HCT116 (cell line): ENCODE measurements around the gene WNT7B. TPM values are rescaled to one million over a fixed set of nuclear protein-coding genes. Genes with fewer than 3 reads are reported as not detected.

Source experiments
- ATAC-seq: fragments of 200-7000 bp; cut with Tn5 transposase; 2 replicates; pipeline ENCODE4 v1.9.1; 2020; ENCODE audit warnings: mild to moderate bottlenecking, moderate library complexity
- BruUV-seq: library from RNA; stranded (reverse); fragments of 400-500 nt; replicated peaks from 2 replicates; lab custom pipeline; 2021; lab: Mats Ljungman, UMichigan
- CTCF ChIA-PET: fragments of 300-600 bp; sonication (Branson Sonifier 250); formaldehyde crosslinking; loops from one replicate; lab custom pipeline; 2021; ENCODE audit warnings: antibody characterized with exemption; lab: Charles Lee
- POLR2A ChIA-PET: fragments of 300-600, 350-600 bp; sonication (Branson Sonifier 250); formaldehyde crosslinking; loops from one replicate; lab custom pipeline; 2021; ENCODE audit warnings: antibody characterized with exemption; lab: Charles Lee
- RAD21 ChIA-PET, 2 experiments: fragments of 300-600 bp; sonication (Branson Sonifier 250); formaldehyde crosslinking; loops; one replicate each; lab custom pipeline; 2023; ENCODE audit warnings: low total read pairs in 2 of 2; ENCODE audit not compliant: uncharacterized antibody in 2 of 2, unreplicated experiment in 2 of 2, low non-redundant PET in 1 of 2; lab: Charles Lee
- DNase-seq: peaks from one replicate; pipeline ENCODE4 v3.0.0-alpha.2; 2010; ENCODE audit warnings: low read depth, low spot score
- H2AFZ ChIP-seq: fragments of 200-600 bp; shearing (Covaris generic), sonication (generic); 2 replicates; pipeline ENCODE4 v1.6.1; 2017; ENCODE audit warnings: low read depth, mixed run types, mixed read lengths, antibody characterized with exemption, low read length; ENCODE audit not compliant: poor library complexity, severe bottlenecking
- H3K27ac ChIP-seq: 2 replicates; pipeline ENCODE4 v1.5.1; 2012; ENCODE audit warnings: low read depth, low read length
- H3K27me3 ChIP-seq: fragments of 200-600 bp; sonication (generic); 2 replicates; pipeline ENCODE4 v1.6.1; 2016; ENCODE audit warnings: mixed run types, low read length, mixed read lengths; ENCODE audit not compliant: insufficient read depth
- H3K36me3 ChIP-seq, 2 experiments: fragments of 200-500 bp in 1 of 2; fragments of 200-600 bp in 1 of 2; sonication (Bioruptor generic) in 1 of 2; sonication (generic) in 1 of 2; 2 replicates each; pipeline versions ENCODE4 v1.5.1 to v1.6.1; 2014 to 2016; ENCODE audit warnings: low read length in 2 of 2, inconsistent platforms in 1 of 2, mixed read lengths in 1 of 2, mixed run types in 1 of 2; ENCODE audit not compliant: insufficient read depth in 2 of 2, control insufficient read depth in 1 of 2
- H3K4me1 ChIP-seq, 2 experiments: fragments of 200-600 bp in 1 of 2; sonication (generic) in 1 of 2; 2 replicates each; pipeline versions ENCODE4 v1.5.1 to v1.6.1; 2012 to 2017; ENCODE audit warnings: low read length in 2 of 2, inconsistent platforms in 1 of 2, mild to moderate bottlenecking in 1 of 2, mixed read lengths in 1 of 2, mixed run types in 1 of 2, moderate library complexity in 1 of 2; ENCODE audit not compliant: insufficient read depth in 2 of 2, control insufficient read depth in 1 of 2
- H3K4me2 ChIP-seq: fragments of 200-600 bp; sonication (generic); 2 replicates; pipeline ENCODE4 v1.6.1; 2017; ENCODE audit warnings: mixed run types, low read length, mixed read lengths
- H3K4me3 ChIP-seq, 2 experiments: fragments of 200-600 bp in 1 of 2; sonication (generic) in 1 of 2; replicated peaks in 1 of 2; 2 replicates each; pipeline ENCODE4 v1.5.1; 2011 to 2016; ENCODE audit warnings: low read length in 2 of 2, control low read depth in 1 of 2, low read depth in 1 of 2, mild to moderate bottlenecking in 1 of 2, mixed read lengths in 1 of 2, mixed run types in 1 of 2
- H3K79me2 ChIP-seq: fragments of 200-600 bp; sonication (generic); 2 replicates; pipeline ENCODE4 v1.6.1; 2017; ENCODE audit warnings: mild to moderate bottlenecking, mixed run types, low read length, moderate library complexity, mixed read lengths; ENCODE audit not compliant: insufficient read depth
- H3K9ac ChIP-seq: fragments of 200-600 bp; sonication (generic); 2 replicates; pipeline ENCODE4 v1.6.1; 2016; ENCODE audit warnings: low read length, mixed read lengths
- H3K9me2 ChIP-seq: fragments of 200-600 bp; sonication (generic), shearing (Covaris generic); 2 replicates; pipeline ENCODE4 v1.6.1; 2017; ENCODE audit warnings: mixed run types, mild to moderate bottlenecking, moderate library complexity; ENCODE audit not compliant: insufficient read depth
- H3K9me3 ChIP-seq, 2 experiments: fragments of 200-500 bp in 1 of 2; fragments of 200-600 bp in 1 of 2; sonication (Bioruptor generic) in 1 of 2; sonication (generic) in 1 of 2; 2 replicates each; pipeline ENCODE4 v1.6.1; 2014 to 2017; ENCODE audit warnings: low read length in 2 of 2, mixed read lengths in 2 of 2, inconsistent platforms in 1 of 2, low read depth in 1 of 2, mild to moderate bottlenecking in 1 of 2, mixed run types in 1 of 2, moderate library complexity in 1 of 2; ENCODE audit not compliant: control insufficient read depth in 1 of 2, insufficient read depth in 1 of 2
- H4K20me1 ChIP-seq: fragments of 200-600 bp; sonication (generic), shearing (Covaris generic); 2 replicates; pipeline ENCODE4 v1.6.1; 2017; ENCODE audit warnings: mixed run types, mild to moderate bottlenecking, moderate library complexity; ENCODE audit not compliant: insufficient read depth
- ATF3 ChIP-seq: IDR thresholded peaks from 2 replicates; pipeline ENCODE4 v1.6.1; 2012
- CEBPB ChIP-seq: IDR thresholded peaks from 2 replicates; pipeline ENCODE4 v1.6.1; 2012; ENCODE audit warnings: low read depth
- CTCF ChIP-seq, 3 experiments: fragments of 200-600 bp in 1 of 3; sonication (generic) in 1 of 3; IDR thresholded peaks in 2 of 3; conservative IDR thresholded peaks in 1 of 3; 2 replicates each; pipeline ENCODE4 v1.5.1; 2012 to 2017; ENCODE audit warnings: low read depth in 2 of 3, low read length in 2 of 3, antibody characterized with exemption in 1 of 3, borderline replicate concordance in 1 of 3, control low read depth in 1 of 3, mild to moderate bottlenecking in 1 of 3, mixed read lengths in 1 of 3, mixed run types in 1 of 3, moderate library complexity in 1 of 3; ENCODE audit not compliant: insufficient read depth in 1 of 3
- ELF1 ChIP-seq: IDR thresholded peaks from 2 replicates; pipeline ENCODE4 v1.6.1; 2012; ENCODE audit warnings: low read depth, borderline replicate concordance
- EZH2phosphoT487 ChIP-seq: fragments of 200-600 bp; IDR thresholded peaks from 2 replicates; pipeline ENCODE4 v1.6.1; 2018; ENCODE audit warnings: antibody characterized with exemption, borderline replicate concordance
- POLR2A ChIP-seq: IDR thresholded peaks from 2 replicates; pipeline ENCODE4 v1.7.0; 2011; ENCODE audit warnings: borderline replicate concordance; ENCODE audit not compliant: insufficient read depth, insufficient read length; ENCODE audit errors: extremely low read depth
- POLR2AphosphoS5 ChIP-seq: IDR thresholded peaks from 2 replicates; pipeline ENCODE4 v1.6.1; 2011; ENCODE audit warnings: mild to moderate bottlenecking, low read depth, low read length, moderate library complexity
- SIN3A ChIP-seq: IDR thresholded peaks from 2 replicates; pipeline ENCODE4 v1.6.1; 2012; ENCODE audit warnings: low read depth
- intact Hi-C: fragments of 100-400 bp; cut with micrococcal nuclease; formaldehyde crosslinking; loops from 2 replicates; pipeline ENCODE4 v1.10.0; 2022
- total RNA-seq: library from RNA; stranded (reverse); gene quantifications from one replicate; pipeline ENCODE4 v1.2.1, GENCODE V29; 2021; ENCODE audit not compliant: unreplicated experiment

Gene WNT7B
- total RNA-seq, 1 experiment from 2014 or later, result 10.5 TPM

GRCh38 chr22:45968003-45968650 lies 8.8 kb downstream of the WNT7B start:
- H3K4me1 ChIP-seq, result peaks cover 18 to 33% of the 10 kb centered on the region in 2 experiments
- RAD21 ChIA-PET, result interaction anchor here in 1 of 2 experiments (0.6 kb wide), 1 partner anchor 50 kb away, joined by 3 read pairs; no protein-coding TSS in a partner anchor
- TF ChIP-seq SIN3A, result no peak
- TF ChIP-seq CTCF (IDR thresholded peaks at IDR 0.05 in 2 of 3, conservative IDR thresholded peaks at IDR 0.05 in 1 of 3; ENCODE audit: borderline replicate concordance in 1 of 3, insufficient read depth in 1 of 3, low read depth in 2 of 3, low read length in 2 of 3), result no peak
- TF ChIP-seq ATF3, result no peak
- TF ChIP-seq ELF1, result no peak
- TF ChIP-seq EZH2phosphoT487, result no peak
- no peak for TF ChIP-seq CEBPB
- TF ChIP-seq POLR2A, result no peak
- TF ChIP-seq POLR2AphosphoS5, result no peak
- TF ChIP-seq, all 23 proteins: peak for 0
- intact Hi-C loops, result loop anchor here (2.0 kb wide), 1 partner anchor 103 kb away; no protein-coding TSS in a partner anchor
- no TSS peak for BruUV-seq
- ATAC-seq (no peak), DNase-seq (no peak)
- H3K27ac ChIP-seq, result no peak overlapping the region; the same call in 1 of the 2 replicates
- ChIA-PET CTCF (interaction anchor here (1.1 to 1.9 kb wide), 2 partner anchors 105 to 414 kb away, joined by 3 to 25 read pairs; no protein-coding TSS in a partner anchor), POLR2A (no interaction called here)
- peak overlapping the region; percentile 68 for H3K4me2 ChIP-seq
- H3K79me2 ChIP-seq, result no peaks in the 10 kb centered on the region
- no peak overlapping the region for H3K9ac ChIP-seq
- no peaks in the 10 kb centered on the region for H3K9me3 ChIP-seq
- no peak overlapping the region for H3K4me3 ChIP-seq
- no peaks in the 10 kb centered on the region for H3K36me3 ChIP-seq
- H3K27me3 ChIP-seq, result no peaks in the 10 kb centered on the region
- no peak overlapping the region for H2AFZ ChIP-seq
- no peaks in the 10 kb centered on the region for H4K20me1 ChIP-seq
- no peaks in the 10 kb centered on the region for H3K9me2 ChIP-seq
